Testis (tissue), 3 donors: ENCODE results near the gene SYT12. TPM values are rescaled to one million over a fixed set of nuclear protein-coding genes. Genes with fewer than 3 reads are reported as not detected.

ENCODE experiments used
- DNase-seq: peaks from one replicate; pipeline ENCODE4 v3.0.0-alpha.2; 2019
- H3K27ac ChIP-seq, 2 donors: fragments of 200-600 bp; sonication (generic); one replicate each; pipeline ENCODE4 v1.5.1; 2019
- H3K27me3 ChIP-seq: fragments of 200-600 bp; sonication (generic); one replicate; pipeline ENCODE4 v1.5.1; 2019
- H3K36me3 ChIP-seq: fragments of 200-600 bp; sonication (generic); one replicate; pipeline ENCODE4 v1.5.1; 2017; ENCODE audit warnings: low read depth; ENCODE audit errors: missing control alignments
- H3K4me1 ChIP-seq: fragments of 200-600 bp; sonication (generic); one replicate; pipeline ENCODE4 v1.5.1; 2019
- H3K4me3 ChIP-seq, 2 donors: fragments of 200-600 bp; sonication (generic); one replicate each; pipeline ENCODE4 v1.5.1; 2017 to 2019
- H3K9me3 ChIP-seq: fragments of 200-600 bp; sonication (generic); one replicate; pipeline ENCODE4 v1.5.1; 2017
- POLR2A ChIP-seq: fragments of 450-650 bp; IDR thresholded peaks from one replicate; pipeline ENCODE4 v1.6.1; 2017; ENCODE audit warnings: antibody characterized with exemption, mild to moderate bottlenecking, moderate library complexity
- WGBS, 2 donors: methylation state at CpG; one replicate each; pipeline ENCODE4 v1.1.5; 2018; 5-methylcytosine and 5-hydroxymethylcytosine counted together
- intact Hi-C: fragments of 100-400 bp; cut with DNase I; formaldehyde crosslinking; loops from one replicate; pipeline ENCODE4 v1.15.1; 2023; ENCODE audit warnings: low total_unique reads
- polyA plus RNA-seq: library from polyadenylated mRNA; stranded (reverse); fragments of 350-450 nt; fragmentation: Illumina TruSeq; extraction: RNeasy Lipid Tissue Mini Kit (QIAGEN cat#74804); gene quantifications from one replicate; pipeline ENCODE4 v1.2.3, GENCODE V29; 2014; ENCODE audit warnings: low read depth, low replicate concordance; ENCODE audit not compliant: insufficient read depth
- total RNA-seq, 2 donors: library from RNA; depleted of rRNA; stranded (reverse); fragments of >200 nt; gene quantifications; one replicate each; pipeline ENCODE4 v1.2.3, GENCODE V29; 2016
- TF ChIP-seq, protein P1 (sequence below), 3 experiments: fragments of 450-650 bp in 2 of 3; fragments of 200-600 bp in 1 of 3; sonication (generic) in 1 of 3; IDR thresholded peaks; one replicate each; pipeline ENCODE4 v1.5.1; 2016 to 2019; ENCODE audit warnings: antibody characterized with exemption in 3 of 3, mild to moderate bottlenecking in 2 of 3, moderate library complexity in 1 of 3

The SYT12 gene
- total and polyA plus RNA-seq, 3 donors from 2014 or later = 3.4 to 4.2 (median 3.7) TPM

GRCh38 chr11:67031791-67032561, 9.0 kb downstream of the SYT12 start:
- Histone ChIP-seq H3K27me3 (no peaks in the 10 kb centered on the region), H3K4me3 (no peak overlapping the region), H3K36me3 (no peaks in the 10 kb centered on the region), H3K9me3 (no peaks in the 10 kb centered on the region), H3K27ac (no peak overlapping the region), H3K4me1 (no peaks in the 10 kb centered on the region)
- no peak for DNase-seq
- intact Hi-C loops = no loop called here
- TF ChIP-seq POLR2A = no peak
- TF ChIP-seq, protein P1, sequence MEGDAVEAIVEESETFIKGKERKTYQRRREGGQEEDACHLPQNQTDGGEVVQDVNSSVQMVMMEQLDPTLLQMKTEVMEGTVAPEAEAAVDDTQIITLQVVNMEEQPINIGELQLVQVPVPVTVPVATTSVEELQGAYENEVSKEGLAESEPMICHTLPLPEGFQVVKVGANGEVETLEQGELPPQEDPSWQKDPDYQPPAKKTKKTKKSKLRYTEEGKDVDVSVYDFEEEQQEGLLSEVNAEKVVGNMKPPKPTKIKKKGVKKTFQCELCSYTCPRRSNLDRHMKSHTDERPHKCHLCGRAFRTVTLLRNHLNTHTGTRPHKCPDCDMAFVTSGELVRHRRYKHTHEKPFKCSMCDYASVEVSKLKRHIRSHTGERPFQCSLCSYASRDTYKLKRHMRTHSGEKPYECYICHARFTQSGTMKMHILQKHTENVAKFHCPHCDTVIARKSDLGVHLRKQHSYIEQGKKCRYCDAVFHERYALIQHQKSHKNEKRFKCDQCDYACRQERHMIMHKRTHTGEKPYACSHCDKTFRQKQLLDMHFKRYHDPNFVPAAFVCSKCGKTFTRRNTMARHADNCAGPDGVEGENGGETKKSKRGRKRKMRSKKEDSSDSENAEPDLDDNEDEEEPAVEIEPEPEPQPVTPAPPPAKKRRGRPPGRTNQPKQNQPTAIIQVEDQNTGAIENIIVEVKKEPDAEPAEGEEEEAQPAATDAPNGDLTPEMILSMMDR (IDR thresholded peaks at IDR 0.05) = no peak
- WGBS, 2 donors = 83 to 88% methylated on average over 23 of the region's 23 CpGs

GRCh38 chr11:67032830-67033551, 10.1 kb downstream of the SYT12 start:
- intact Hi-C loops = no loop called here
- DNase-seq = no peak

DNA sequence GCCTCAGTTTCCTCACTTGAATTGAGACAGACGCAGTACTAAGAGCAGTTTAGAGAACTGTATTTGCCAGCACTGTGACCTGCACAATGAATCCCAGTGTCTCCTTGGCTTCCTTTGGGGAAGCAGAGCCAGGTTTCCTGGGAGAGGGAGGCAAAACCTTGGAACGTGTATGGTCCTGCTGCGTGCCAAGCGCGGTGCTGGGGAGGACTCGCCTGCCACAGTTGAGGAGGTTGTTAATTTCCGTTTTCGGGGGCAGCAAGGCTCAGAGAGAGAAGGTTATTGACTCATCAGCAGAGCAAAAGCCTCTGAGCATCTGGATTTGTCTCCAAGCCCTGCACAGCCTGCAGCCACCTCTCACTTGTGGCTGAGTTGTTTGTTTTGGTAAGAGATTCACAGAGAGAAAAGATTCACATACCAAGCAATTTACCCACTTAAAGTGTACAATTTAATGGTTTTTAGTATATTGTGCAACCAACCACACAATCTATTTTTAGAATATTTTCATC, 10.8 kb downstream of the SYT12 start:
- TF ChIP-seq, protein P1 (IDR thresholded peaks at IDR 0.05) = no peak
- no peak for TF ChIP-seq POLR2A
- whole genome bisulfite sequencing, 2 donors = 49 to 53% methylated on average over 8 of the region's 8 CpGs
- no peak overlapping the region for H3K4me3 ChIP-seq
- H3K27ac ChIP-seq = no peak overlapping the region
- DNase-seq = no peak
- H3K4me1 ChIP-seq = no peaks in the 10 kb centered on the region
- no peaks in the 10 kb centered on the region for H3K36me3 ChIP-seq
- no peaks in the 10 kb centered on the region for H3K9me3 ChIP-seq
- intact Hi-C loops = no loop called here
- H3K27me3 ChIP-seq = no peaks in the 10 kb centered on the region

More at GRCh38 chr11:67032830-67033551, 10.1 kb downstream of the SYT12 start:
- H3K27me3 ChIP-seq = no peaks in the 10 kb centered on the region
- no peak overlapping the region for H3K27ac ChIP-seq
- no peaks in the 10 kb centered on the region for H3K36me3 ChIP-seq
- no peaks in the 10 kb centered on the region for H3K9me3 ChIP-seq
- H3K4me1 ChIP-seq = no peaks in the 10 kb centered on the region
- TF ChIP-seq POLR2A = no peak
- WGBS, 2 donors = 72 to 74% methylated on average over 11 to 12 of the region's 12 CpGs
- H3K4me3 ChIP-seq = no peak overlapping the region

GRCh38 chr11:67034350-67034749, 11.4 kb downstream of the SYT12 start:
- no peak overlapping the region for H3K27ac ChIP-seq
- intact Hi-C loops = no loop called here
- no peak for DNase-seq
- H3K4me1 ChIP-seq = no peaks in the 10 kb centered on the region
- H3K4me3 ChIP-seq = no peak overlapping the region
- TF ChIP-seq, protein P1 (IDR thresholded peaks at IDR 0.05) = no peak
- no peak for TF ChIP-seq POLR2A
- H3K9me3 ChIP-seq = no peaks in the 10 kb centered on the region
- no peaks in the 10 kb centered on the region for H3K27me3 ChIP-seq
- 91 to 92% methylated on average over 3 to 6 of the region's 6 CpGs for WGBS, 2 donors
- no peaks in the 10 kb centered on the region for H3K36me3 ChIP-seq

DNA sequence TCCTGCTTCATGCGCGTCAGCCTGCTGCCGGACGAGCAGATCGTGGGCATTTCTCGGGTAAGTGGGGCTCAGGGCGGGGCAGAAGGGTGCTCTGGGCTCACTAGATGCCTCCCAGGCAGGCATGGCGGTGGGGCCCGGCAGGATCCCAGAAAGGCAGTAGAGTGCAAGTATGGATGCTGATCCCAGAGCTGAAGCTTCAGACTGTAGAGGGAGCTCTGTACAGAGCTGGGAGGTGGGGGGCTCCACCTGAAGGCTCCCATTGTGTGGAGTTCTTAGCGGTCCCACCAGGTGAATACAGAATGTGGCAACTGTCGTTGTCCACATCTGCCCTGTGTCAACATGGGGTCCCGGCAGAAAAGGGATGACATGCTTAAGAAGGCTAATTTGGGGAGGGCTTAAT, 17.2 kb downstream of the SYT12 start:
- H3K4me1 ChIP-seq = no peaks in the 10 kb centered on the region
- 90% methylated on average over 12 of the region's 12 CpGs; no CpG with 5 or more reads in 1 of the 2 donors for WGBS, 2 donors
- intact Hi-C loops = no loop called here
- H3K27me3 ChIP-seq = no peaks in the 10 kb centered on the region
- no peak for TF ChIP-seq POLR2A
- TF ChIP-seq, protein P1 (IDR thresholded peaks at IDR 0.05) = no peak
- no peak overlapping the region for H3K4me3 ChIP-seq
- H3K9me3 ChIP-seq = no peaks in the 10 kb centered on the region
- no peak overlapping the region for H3K27ac ChIP-seq
- no peaks in the 10 kb centered on the region for H3K36me3 ChIP-seq
- no peak for DNase-seq
